IPS-11a (cell line): ENCODE data around the gene REXO1.

Experiments
- H3K4me3 ChIP-seq: one replicate; pipeline ENCODE4 v1.5.1; 2013; ENCODE audit warnings: low read depth, low read length, control low read depth

REXO1 gene

GRCh38 chr19:1875646-1876495 lies 27.6 kb upstream of the REXO1 start:
- peak overlapping the region; percentile 98 for H3K4me3 ChIP-seq

DNA sequence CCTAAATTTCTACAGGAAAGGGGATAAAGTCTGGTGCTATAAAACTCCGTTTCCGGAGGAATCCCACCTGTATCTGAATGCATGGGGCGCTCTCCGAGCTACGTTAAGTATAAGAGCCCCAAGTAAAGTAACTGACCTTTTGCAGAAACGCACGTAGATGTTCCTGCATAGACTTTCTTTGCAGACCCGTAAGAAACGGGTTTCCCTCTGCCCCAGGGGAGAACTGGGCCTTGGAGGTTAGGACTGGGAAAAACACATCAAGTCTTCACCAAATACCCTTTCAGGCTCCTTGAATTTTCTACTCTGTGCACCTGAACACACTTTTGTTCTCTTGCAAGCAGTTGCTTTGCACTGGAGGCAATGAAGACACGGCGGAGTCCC lies 27.0 kb upstream of the REXO1 start:
- H3K4me3 ChIP-seq = peak overlapping the region; percentile 98

GRCh38 chr19:1874554-1875185 lies 26.4 kb upstream of the REXO1 start:
- peak overlapping the region; percentile 98 for H3K4me3 ChIP-seq

DNA sequence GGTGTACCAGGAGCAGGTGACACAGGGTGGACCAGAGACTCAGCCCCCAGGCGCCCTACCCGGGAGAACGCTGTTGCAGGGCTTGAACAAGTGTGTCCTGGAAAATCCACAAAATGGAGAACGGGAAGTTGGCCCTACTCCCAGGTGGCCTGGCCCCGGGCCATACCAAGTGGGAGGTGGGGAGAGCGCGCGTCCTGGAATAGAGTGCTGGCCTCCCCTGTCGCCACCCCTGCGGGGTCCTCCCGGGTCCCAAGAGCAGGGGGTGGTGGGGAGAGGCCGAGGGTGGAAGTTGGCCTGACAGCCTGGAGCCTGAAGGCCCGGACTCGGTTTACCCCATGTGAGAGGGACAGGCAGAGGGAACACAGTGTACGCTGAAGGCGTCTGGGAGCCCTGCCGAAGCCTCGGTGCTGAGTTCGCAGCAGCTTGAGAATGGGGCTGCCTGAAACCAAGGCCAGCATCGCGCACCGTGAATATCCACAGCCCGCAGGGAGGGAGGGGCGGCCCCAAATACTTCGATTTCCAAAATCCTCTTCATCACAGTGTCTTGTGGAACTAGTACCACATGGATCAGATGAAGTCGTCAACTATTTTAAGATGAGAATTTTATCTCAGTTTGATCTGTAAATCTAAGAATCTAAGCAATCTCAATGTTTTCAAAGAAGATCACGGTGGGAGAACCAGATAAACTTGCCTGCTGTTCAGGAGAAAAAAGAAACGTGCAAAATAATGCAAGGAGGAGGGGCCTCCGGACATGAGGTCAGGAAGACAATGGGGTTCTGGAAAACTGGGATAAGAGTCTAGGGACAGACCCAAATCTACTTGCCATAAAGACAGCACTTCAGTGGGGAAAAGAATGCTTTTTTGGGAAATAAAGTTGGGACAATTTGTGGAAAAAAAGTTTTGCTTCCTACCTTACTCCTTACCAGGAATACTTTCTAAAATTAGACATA lies 25.5 kb upstream of the REXO1 start:
- no peak overlapping the region for H3K4me3 ChIP-seq

GRCh38 chr19:1872807-1873523 lies 24.7 kb upstream of the REXO1 start:
- no peak overlapping the region for H3K4me3 ChIP-seq

- H3K4me3 ChIP-seq = no peak overlapping the region
Observed at GRCh38 chr19:1871630-1872029, 23.3 kb upstream of the REXO1 start.

- no peak overlapping the region for H3K4me3 ChIP-seq
Observed at GRCh38 chr19:1871140-1871597, 22.9 kb upstream of the REXO1 start.

DNA sequence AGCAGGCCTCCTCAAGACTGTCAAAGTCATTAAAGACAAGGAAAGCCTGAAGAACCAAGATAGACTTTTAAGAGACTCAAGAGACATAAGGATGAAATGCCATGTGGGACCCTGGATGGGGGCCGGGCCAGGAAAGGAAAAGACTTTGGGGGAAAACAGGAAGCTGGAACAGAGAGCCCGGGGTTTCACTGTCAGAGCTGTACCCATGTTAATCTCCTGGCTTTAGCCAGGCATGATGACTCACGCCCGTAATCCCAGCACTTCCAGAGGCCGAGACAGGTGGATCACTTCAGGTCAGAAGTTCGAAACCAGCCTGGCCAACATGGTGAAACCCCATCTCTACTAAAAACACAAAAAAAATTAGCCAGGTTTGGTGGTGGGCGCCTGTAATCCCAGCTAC lies 20.7 kb upstream of the REXO1 start:
- H3K4me3 ChIP-seq = no peak overlapping the region

DNA sequence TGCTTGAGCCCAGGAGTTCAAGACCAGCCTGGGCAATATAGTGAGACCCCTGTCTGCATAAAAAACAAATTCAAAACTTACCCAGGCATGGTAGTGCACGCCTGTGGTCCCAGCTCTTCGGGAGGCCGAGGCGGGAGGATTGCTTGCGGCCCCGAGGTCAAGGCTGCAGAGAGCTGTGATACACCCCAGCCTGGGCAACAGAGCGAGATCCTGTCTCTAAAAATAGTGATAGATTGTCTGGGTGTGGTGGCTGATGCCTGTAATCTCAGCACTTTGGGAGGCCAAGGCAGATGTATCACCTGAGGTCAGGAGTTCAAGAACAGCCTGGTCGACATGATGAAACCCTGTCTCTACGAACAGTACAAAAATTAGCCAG lies 19.1 kb upstream of the REXO1 start:
- no peak overlapping the region for H3K4me3 ChIP-seq

GRCh38 chr19:1866693-1867348 lies 18.5 kb upstream of the REXO1 start:
- H3K4me3 ChIP-seq = no peak overlapping the region

GRCh38 chr19:1865172-1866010 lies 17.1 kb upstream of the REXO1 start:
- no peak overlapping the region for H3K4me3 ChIP-seq

GRCh38 chr19:1864480-1865171 lies 16.3 kb upstream of the REXO1 start:
- H3K4me3 ChIP-seq = peak overlapping the region; percentile 61

GRCh38 chr19:1863638-1864479 lies 15.6 kb upstream of the REXO1 start:
- H3K4me3 ChIP-seq = peak overlapping the region; percentile 61

GRCh38 chr19:1863328-1863637 lies 15.0 kb upstream of the REXO1 start, which contains the start of gene KLF16:
Gene KLF16, minus strand, starts transcription at chr19:1863579. Its CDS starts 82 bp downstream, at chr19:1863497.
- H3K4me3 ChIP-seq = peak within 1 kb of the TSS; percentile 62

GRCh38 chr19:1862424-1863327 lies 14.4 kb upstream of the REXO1 start:
- H3K4me3 ChIP-seq = peak overlapping the region; percentile 62

DNA sequence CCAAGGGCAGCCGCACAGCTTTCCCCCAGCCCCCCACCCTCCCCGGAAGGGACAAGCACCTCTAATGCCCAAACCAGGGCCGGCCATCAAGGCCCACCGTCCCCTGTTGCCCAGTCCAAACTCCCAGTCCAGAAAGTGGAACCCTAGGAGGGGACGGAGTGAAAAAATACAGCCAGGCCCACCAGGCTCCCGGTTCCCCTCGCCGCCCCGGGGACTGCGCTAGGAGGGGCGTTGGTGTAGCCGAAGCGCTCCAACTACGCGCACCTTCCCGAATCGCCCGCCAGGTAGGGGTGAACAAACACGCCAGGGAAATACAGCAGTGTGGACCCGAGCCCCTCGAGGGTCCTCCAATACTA lies 13.8 kb upstream of the REXO1 start:
- peak overlapping the region; percentile 62 for H3K4me3 ChIP-seq

GRCh38 chr19:1861599-1862031 lies 13.3 kb upstream of the REXO1 start:
- peak overlapping the region; percentile 62 for H3K4me3 ChIP-seq
